ENCODE results near the gene NPHP4. TPM values are rescaled to one million over a fixed set of nuclear protein-coding genes. Genes with fewer than 3 reads are reported as not detected.

The NPHP4 gene
- total and polyA plus RNA-seq, 4 donors, result 1.7 to 5.6 (median 3.5) TPM

- no peak for DNase-seq (ENCODE audit: low spot score)
- TF ChIP-seq HNF4G (IDR thresholded peaks at IDR 0.05) (no peak), RXRA (IDR thresholded peaks at IDR 0.05) (no peak)
- no peak overlapping the region for H3K9ac ChIP-seq (ENCODE audit: low read depth in 1 of 2, low read length in 2 of 2)
- H3K36me3 ChIP-seq (ENCODE audit: control insufficient read depth in 4 of 4, insufficient read depth in 3 of 4, low read depth in 1 of 4, low read length in 3 of 4), result peaks cover 0 to 11% (median 0%) of the 10 kb centered on the region in 4 donors
- no peak overlapping the region for H3K27ac ChIP-seq (ENCODE audit: low read depth in 1 of 2, low read length in 2 of 2)
- WGBS, result 94% methylated on average over 10 of the region's 10 CpGs
- H3K9me3 ChIP-seq (ENCODE audit: control insufficient read depth in 4 of 4, low read length in 3 of 4), result no peaks in the 10 kb centered on the region
- H3K4me1 ChIP-seq (ENCODE audit: control insufficient read depth in 4 of 4, insufficient read depth in 4 of 4, low read length in 3 of 4), result no peaks in the 10 kb centered on the region
- H3K27me3 ChIP-seq (ENCODE audit: control insufficient read depth in 4 of 4, insufficient read depth in 4 of 4, low read length in 3 of 4), result no peaks in the 10 kb centered on the region
- H3K4me3 ChIP-seq (ENCODE audit: low read depth in 1 of 3, low read length in 3 of 3), result no peak overlapping the region
Measured at GRCh38 chr1:5956022-5956830, 36.0 kb downstream of the NPHP4 start.

- no peak overlapping the region for H3K9ac ChIP-seq (ENCODE audit: low read depth in 1 of 2, low read length in 2 of 2)
- H3K4me1 ChIP-seq (ENCODE audit: control insufficient read depth in 4 of 4, insufficient read depth in 4 of 4, low read length in 3 of 4), result no peaks in the 10 kb centered on the region
- H3K27me3 ChIP-seq (ENCODE audit: control insufficient read depth in 4 of 4, insufficient read depth in 4 of 4, low read length in 3 of 4), result no peaks in the 10 kb centered on the region
- DNase-seq (ENCODE audit: low spot score), result no peak
- WGBS, result 90% methylated on average over 10 of the region's 10 CpGs
- H3K36me3 ChIP-seq (ENCODE audit: control insufficient read depth in 4 of 4, insufficient read depth in 3 of 4, low read depth in 1 of 4, low read length in 3 of 4), result peaks cover 0 to 11% (median 0%) of the 10 kb centered on the region in 4 donors
- no peak overlapping the region for H3K4me3 ChIP-seq (ENCODE audit: low read depth in 1 of 3, low read length in 3 of 3)
- no peak overlapping the region for H3K27ac ChIP-seq (ENCODE audit: low read depth in 1 of 2, low read length in 2 of 2)
- no peaks in the 10 kb centered on the region for H3K9me3 ChIP-seq (ENCODE audit: control insufficient read depth in 4 of 4, low read length in 3 of 4)
- TF ChIP-seq TAF1 (conservative IDR thresholded peaks at IDR 0.05), result no peak
- TF ChIP-seq HNF4G (IDR thresholded peaks at IDR 0.05), result no peak
- TF ChIP-seq ATF3 (IDR thresholded peaks at IDR 0.05), result no peak
- no peak for TF ChIP-seq RAD21 (IDR thresholded peaks at IDR 0.05)
Measured at GRCh38 chr1:5955479-5955977, 36.7 kb downstream of the NPHP4 start.

- Histone ChIP-seq H3K9me3 (ENCODE audit: control insufficient read depth in 4 of 4, low read length in 3 of 4) (no peaks in the 10 kb centered on the region), H3K4me1 (ENCODE audit: control insufficient read depth in 4 of 4, insufficient read depth in 4 of 4, low read length in 3 of 4) (peaks cover 0 to 3% (median 0%) of the 10 kb centered on the region in 4 donors), H3K27ac (ENCODE audit: low read depth in 1 of 2, low read length in 2 of 2) (no peak overlapping the region), H3K36me3 (ENCODE audit: control insufficient read depth in 4 of 4, insufficient read depth in 3 of 4, low read depth in 1 of 4, low read length in 3 of 4) (peaks cover 0 to 11% (median 0%) of the 10 kb centered on the region in 4 donors), H3K9ac (ENCODE audit: low read depth in 1 of 2, low read length in 2 of 2) (no peak overlapping the region), H3K4me3 (ENCODE audit: low read depth in 1 of 3, low read length in 3 of 3) (no peak overlapping the region), H3K27me3 (ENCODE audit: control insufficient read depth in 4 of 4, insufficient read depth in 4 of 4, low read length in 3 of 4) (no peaks in the 10 kb centered on the region)
- TF ChIP-seq CTCF (IDR thresholded peaks at IDR 0.05; ENCODE audit: low read depth, low read length, missing input control), result no peak
- no peak for TF ChIP-seq NR2F2 (IDR thresholded peaks at IDR 0.05)
- TF ChIP-seq FOXA1 (IDR thresholded peaks at IDR 0.05), result no peak
- TF ChIP-seq MAX (IDR thresholded peaks at IDR 0.05), result no peak
- no peak for TF ChIP-seq HNF4G (IDR thresholded peaks at IDR 0.05)
- TF ChIP-seq ZBTB33 (IDR thresholded peaks at IDR 0.05), result no peak
- no peak for TF ChIP-seq HNF4A (conservative IDR thresholded peaks at IDR 0.05)
- TF ChIP-seq FOXA2 (IDR thresholded peaks at IDR 0.05), result no peak
- no peak for TF ChIP-seq YY1 (IDR thresholded peaks at IDR 0.05)
- no peak for TF ChIP-seq GABPA (IDR thresholded peaks at IDR 0.05 in 1 of 2, conservative IDR thresholded peaks at IDR 0.05 in 1 of 2)
- no peak for TF ChIP-seq ATF3 (IDR thresholded peaks at IDR 0.05)
- TF ChIP-seq RAD21 (IDR thresholded peaks at IDR 0.05), result no peak
- TF ChIP-seq EGR1 (IDR thresholded peaks at IDR 0.05; ENCODE audit: low read depth in 2 of 2), result no peak
- no peak for TF ChIP-seq REST (IDR thresholded peaks at IDR 0.05)
- TF ChIP-seq TAF1 (conservative IDR thresholded peaks at IDR 0.05), result no peak
- TF ChIP-seq JUND (IDR thresholded peaks at IDR 0.05), result no peak
- WGBS, result 92% methylated on average over 5 of the region's 5 CpGs
- DNase-seq (ENCODE audit: low spot score), result no peak
Measured at GRCh38 chr1:5954964-5955363, 37.3 kb downstream of the NPHP4 start.

Measured in liver (tissue), 9 donors.